Osteocyte (in vitro differentiated cells): ENCODE measurements around the gene HOMER1. TPM values are rescaled to one million over a fixed set of nuclear protein-coding genes. Genes with fewer than 3 reads are reported as not detected.
A peak's percentile ranks its signal among the peaks of the same experiment; 100 is the strongest.

Source experiments
- DNase-seq: peaks from one replicate; pipeline ENCODE4 v3.0.0; 2021; ENCODE audit warnings: mixed read lengths; ENCODE audit not compliant: unreplicated experiment; ENCODE audit errors: extremely low spot score
- H3K27ac Mint-ChIP-seq: one replicate; pipeline ENCODE4 v1.8.0; 2021; ENCODE audit warnings: mild to moderate bottlenecking, mixed read lengths; ENCODE audit not compliant: unreplicated experiment
- H3K27me3 Mint-ChIP-seq: one replicate; pipeline ENCODE4 v1.8.0; 2021; ENCODE audit warnings: mixed read lengths; ENCODE audit not compliant: unreplicated experiment
- H3K36me3 Mint-ChIP-seq: one replicate; pipeline ENCODE4 v1.8.0; 2021; ENCODE audit warnings: mixed read lengths; ENCODE audit not compliant: unreplicated experiment
- H3K4me1 Mint-ChIP-seq: one replicate; pipeline ENCODE4 v1.8.0; 2021; ENCODE audit warnings: mixed read lengths; ENCODE audit not compliant: unreplicated experiment
- H3K4me3 Mint-ChIP-seq: one replicate; pipeline ENCODE4 v1.8.0; 2021; ENCODE audit warnings: mild to moderate bottlenecking, moderate library complexity, mixed read lengths; ENCODE audit not compliant: unreplicated experiment
- H3K9me3 Mint-ChIP-seq: one replicate; pipeline ENCODE4 v1.8.0; 2021; ENCODE audit warnings: mixed read lengths; ENCODE audit not compliant: unreplicated experiment
- CTCF ChIP-seq: fragments of 200-600 bp; sonication (generic); IDR thresholded peaks from 2 replicates; pipeline ENCODE4 v1.5.0; 2021; ENCODE audit warnings: antibody characterized with exemption, mild to moderate bottlenecking, moderate library complexity
- total RNA-seq: library from RNA; stranded (reverse); gene quantifications from 2 replicates; pipeline ENCODE4 v1.2.1, GENCODE V29; 2021

HOMER1 gene
- total RNA-seq, 1 donor from 2014 or later: 7.2 TPM

- DNase-seq: no peak
- no peak for TF ChIP-seq CTCF
- Mint-ChIP-seq H3K36me3 (peaks cover 4% of the 10 kb centered on the region), H3K4me3 (no peak overlapping the region), H3K27ac (no peak overlapping the region), H3K9me3 (no peaks in the 10 kb centered on the region), H3K27me3 (no peaks in the 10 kb centered on the region), H3K4me1 (peaks cover 8% of the 10 kb centered on the region)
Measured at GRCh38 chr5:79456890-79457583, 56.9 kb downstream of the HOMER1 start.

- no peak for DNase-seq
- Mint-ChIP-seq H3K9me3 (no peaks in the 10 kb centered on the region), H3K27me3 (no peaks in the 10 kb centered on the region), H3K27ac (no peak overlapping the region), H3K4me1 (peaks cover 8% of the 10 kb centered on the region), H3K36me3 (peaks cover 4% of the 10 kb centered on the region), H3K4me3 (no peak overlapping the region)
- no peak for TF ChIP-seq CTCF
Measured at GRCh38 chr5:79456400-79456799, 57.5 kb downstream of the HOMER1 start.

DNA sequence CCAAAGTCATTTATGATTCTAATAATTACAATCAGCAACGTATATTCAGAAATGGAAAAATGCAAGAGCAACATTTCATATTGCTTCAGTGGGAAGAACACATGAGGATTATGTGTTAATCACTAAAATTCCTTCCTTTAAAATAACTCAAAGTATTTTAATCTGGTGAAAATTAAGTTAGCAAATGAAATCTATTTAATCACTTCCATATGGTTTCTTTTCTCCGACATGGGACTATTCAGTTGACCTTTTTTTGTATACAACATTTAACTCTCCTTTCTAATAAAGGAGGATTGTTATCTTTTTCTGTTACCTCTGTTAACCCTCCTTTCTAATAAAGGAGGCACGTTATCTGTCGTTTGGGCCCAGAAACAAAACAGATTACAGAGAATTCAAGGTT lies 59.9 kb downstream of the HOMER1 start:
- DNase-seq: no peak
- H3K9me3 Mint-ChIP-seq: no peaks in the 10 kb centered on the region
- no peak overlapping the region for H3K27ac Mint-ChIP-seq
- peaks cover 4% of the 10 kb centered on the region for H3K36me3 Mint-ChIP-seq
- TF ChIP-seq CTCF: no peak
- no peak overlapping the region for H3K4me3 Mint-ChIP-seq
- H3K27me3 Mint-ChIP-seq: no peaks in the 10 kb centered on the region
- peaks cover 13% of the 10 kb centered on the region for H3K4me1 Mint-ChIP-seq

GRCh38 chr5:79448336-79448735 lies 65.6 kb downstream of the HOMER1 start:
- no peaks in the 10 kb centered on the region for H3K27me3 Mint-ChIP-seq
- H3K9me3 Mint-ChIP-seq: no peaks in the 10 kb centered on the region
- H3K4me3 Mint-ChIP-seq: peak overlapping the region; percentile 8
- no peak for TF ChIP-seq CTCF
- H3K27ac Mint-ChIP-seq: peak overlapping the region; percentile 77
- H3K36me3 Mint-ChIP-seq: no peaks in the 10 kb centered on the region
- peaks cover 25% of the 10 kb centered on the region for H3K4me1 Mint-ChIP-seq
- no peak for DNase-seq

GRCh38 chr5:79436821-79437220 lies 77.1 kb downstream of the HOMER1 start:
- Mint-ChIP-seq H3K27me3 (no peaks in the 10 kb centered on the region), H3K4me3 (no peak overlapping the region), H3K27ac (peak overlapping the region; percentile 12), H3K36me3 (peaks cover 3% of the 10 kb centered on the region), H3K9me3 (no peaks in the 10 kb centered on the region), H3K4me1 (peaks cover 8% of the 10 kb centered on the region)
- no peak for DNase-seq
- no peak for TF ChIP-seq CTCF
